ENCODE measurements around the gene CBLN1. TPM values are rescaled to one million over a fixed set of nuclear protein-coding genes. Genes with fewer than 3 reads are reported as not detected.

CBLN1 gene
- total and polyA plus RNA-seq, 4 donors = 0.14 to 0.55 (median 0.33) TPM; not detected in 1

DNA sequence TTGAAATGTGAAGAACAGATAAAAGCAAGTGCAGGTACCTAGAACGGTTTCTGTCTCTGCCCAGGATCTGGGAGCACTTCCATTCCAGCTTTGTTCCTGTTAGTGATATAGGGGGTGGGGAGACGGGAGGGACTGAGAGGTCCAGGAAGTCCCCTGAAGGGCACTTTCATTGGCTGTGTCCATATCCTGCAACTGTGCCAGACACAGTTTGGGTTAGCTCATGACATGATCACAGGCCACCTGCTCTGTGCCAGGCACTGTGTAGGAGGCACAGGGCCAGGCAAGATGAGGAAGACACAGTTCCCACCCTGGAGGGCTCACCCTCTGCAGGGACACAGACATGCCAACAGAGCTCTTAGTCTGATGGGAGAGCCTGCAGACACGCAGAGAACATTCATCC is 7.9 kb downstream of the CBLN1 start:
- no peak for DNase-seq (ENCODE audit: low spot score)
- H3K27ac ChIP-seq (ENCODE audit: low read depth in 1 of 2, low read length in 2 of 2) = no peak overlapping the region
- no peaks in the 10 kb centered on the region for H3K36me3 ChIP-seq (ENCODE audit: control insufficient read depth in 4 of 4, insufficient read depth in 3 of 4, low read depth in 1 of 4, low read length in 3 of 4)
- H3K4me3 ChIP-seq (ENCODE audit: low read depth in 1 of 3, low read length in 3 of 3) = no peak overlapping the region
- TF ChIP-seq FOXA2 (IDR thresholded peaks at IDR 0.05) (no peak), FOXA1 (IDR thresholded peaks at IDR 0.05) (no peak), EGR1 (IDR thresholded peaks at IDR 0.05; ENCODE audit: low read depth in 2 of 2) (no peak), RXRA (IDR thresholded peaks at IDR 0.05) (no peak), NR2F2 (IDR thresholded peaks at IDR 0.05) (no peak), MAX (IDR thresholded peaks at IDR 0.05) (no peak), GABPA (IDR thresholded peaks at IDR 0.05 in 1 of 2, conservative IDR thresholded peaks at IDR 0.05 in 1 of 2) (no peak), HNF4A (conservative IDR thresholded peaks at IDR 0.05) (no peak), JUND (IDR thresholded peaks at IDR 0.05) (no peak), RAD21 (IDR thresholded peaks at IDR 0.05) (no peak), YY1 (IDR thresholded peaks at IDR 0.05) (no peak), SP1 (IDR thresholded peaks at IDR 0.05) (no peak), TAF1 (conservative IDR thresholded peaks at IDR 0.05) (no peak), REST (IDR thresholded peaks at IDR 0.05) (no peak), HNF4G (IDR thresholded peaks at IDR 0.05) (no peak)
- TF ChIP-seq, protein P1, sequence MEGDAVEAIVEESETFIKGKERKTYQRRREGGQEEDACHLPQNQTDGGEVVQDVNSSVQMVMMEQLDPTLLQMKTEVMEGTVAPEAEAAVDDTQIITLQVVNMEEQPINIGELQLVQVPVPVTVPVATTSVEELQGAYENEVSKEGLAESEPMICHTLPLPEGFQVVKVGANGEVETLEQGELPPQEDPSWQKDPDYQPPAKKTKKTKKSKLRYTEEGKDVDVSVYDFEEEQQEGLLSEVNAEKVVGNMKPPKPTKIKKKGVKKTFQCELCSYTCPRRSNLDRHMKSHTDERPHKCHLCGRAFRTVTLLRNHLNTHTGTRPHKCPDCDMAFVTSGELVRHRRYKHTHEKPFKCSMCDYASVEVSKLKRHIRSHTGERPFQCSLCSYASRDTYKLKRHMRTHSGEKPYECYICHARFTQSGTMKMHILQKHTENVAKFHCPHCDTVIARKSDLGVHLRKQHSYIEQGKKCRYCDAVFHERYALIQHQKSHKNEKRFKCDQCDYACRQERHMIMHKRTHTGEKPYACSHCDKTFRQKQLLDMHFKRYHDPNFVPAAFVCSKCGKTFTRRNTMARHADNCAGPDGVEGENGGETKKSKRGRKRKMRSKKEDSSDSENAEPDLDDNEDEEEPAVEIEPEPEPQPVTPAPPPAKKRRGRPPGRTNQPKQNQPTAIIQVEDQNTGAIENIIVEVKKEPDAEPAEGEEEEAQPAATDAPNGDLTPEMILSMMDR (IDR thresholded peaks at IDR 0.05; ENCODE audit: low read depth, low read length, missing input control) = no peak
- TF ChIP-seq, protein P2, sequence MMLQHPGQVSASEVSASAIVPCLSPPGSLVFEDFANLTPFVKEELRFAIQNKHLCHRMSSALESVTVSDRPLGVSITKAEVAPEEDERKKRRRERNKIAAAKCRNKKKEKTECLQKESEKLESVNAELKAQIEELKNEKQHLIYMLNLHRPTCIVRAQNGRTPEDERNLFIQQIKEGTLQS (IDR thresholded peaks at IDR 0.05) = no peak
- TF ChIP-seq, protein P3, sequence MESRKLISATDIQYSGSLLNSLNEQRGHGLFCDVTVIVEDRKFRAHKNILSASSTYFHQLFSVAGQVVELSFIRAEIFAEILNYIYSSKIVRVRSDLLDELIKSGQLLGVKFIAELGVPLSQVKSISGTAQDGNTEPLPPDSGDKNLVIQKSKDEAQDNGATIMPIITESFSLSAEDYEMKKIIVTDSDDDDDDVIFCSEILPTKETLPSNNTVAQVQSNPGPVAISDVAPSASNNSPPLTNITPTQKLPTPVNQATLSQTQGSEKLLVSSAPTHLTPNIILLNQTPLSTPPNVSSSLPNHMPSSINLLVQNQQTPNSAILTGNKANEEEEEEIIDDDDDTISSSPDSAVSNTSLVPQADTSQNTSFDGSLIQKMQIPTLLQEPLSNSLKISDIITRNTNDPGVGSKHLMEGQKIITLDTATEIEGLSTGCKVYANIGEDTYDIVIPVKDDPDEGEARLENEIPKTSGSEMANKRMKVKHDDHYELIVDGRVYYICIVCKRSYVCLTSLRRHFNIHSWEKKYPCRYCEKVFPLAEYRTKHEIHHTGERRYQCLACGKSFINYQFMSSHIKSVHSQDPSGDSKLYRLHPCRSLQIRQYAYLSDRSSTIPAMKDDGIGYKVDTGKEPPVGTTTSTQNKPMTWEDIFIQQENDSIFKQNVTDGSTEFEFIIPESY (IDR thresholded peaks at IDR 0.05) = no peak
- H3K4me1 ChIP-seq (ENCODE audit: control insufficient read depth in 4 of 4, insufficient read depth in 4 of 4, low read length in 3 of 4) = peaks cover 0 to 6% (median 3%) of the 10 kb centered on the region in 4 donors
- 23% methylated on average over 3 of the region's 3 CpGs for WGBS
- H3K9ac ChIP-seq (ENCODE audit: low read depth in 1 of 2, low read length in 2 of 2) = no peak overlapping the region
- H3K9me3 ChIP-seq (ENCODE audit: control insufficient read depth in 4 of 4, low read length in 3 of 4) = no peaks in the 10 kb centered on the region
- H3K27me3 ChIP-seq (ENCODE audit: control insufficient read depth in 4 of 4, insufficient read depth in 4 of 4, low read length in 3 of 4) = peaks cover 5 to 26% (median 16%) of the 10 kb centered on the region in 4 donors

All from liver (tissue), 9 donors.